ENCODE results near the gene ADPRHL1. TPM values are rescaled to one million over a fixed set of nuclear protein-coding genes. Genes with fewer than 3 reads are reported as not detected.
"Not testable (repeated sequence)": the region's sequence is repeated elsewhere in the genome, so short reads cannot be mapped to it uniquely, and the experiment has no call there.

The ADPRHL1 gene
- polyA plus RNA-seq, 3 donors = 0.15 to 0.52 (median 0.27) TPM

GRCh38 chr13:113373811-113374485 lies 79.3 kb downstream of the ADPRHL1 start:
- no peaks in the 10 kb centered on the region for H3K9me3 ChIP-seq (replicated peaks in 1 of 2; ENCODE audit: control insufficient read depth in 1 of 2, insufficient read depth in 1 of 2, low read length in 2 of 2)
- no peaks in the 10 kb centered on the region for H3K27me3 ChIP-seq (ENCODE audit: control insufficient read depth in 2 of 2, insufficient read depth in 2 of 2, low read length in 2 of 2)
- no peak overlapping the region for H3K4me2 ChIP-seq (replicated peaks; ENCODE audit: extremely low read depth, low read length, poor library complexity, severe bottlenecking)
- TF ChIP-seq CTCF (IDR thresholded peaks at IDR 0.05) = no peak
- no peaks in the 10 kb centered on the region for H3K79me2 ChIP-seq (ENCODE audit: insufficient read depth, low read length)
- 92% methylated on average over 20 of the region's 20 CpGs for WGBS (ENCODE audit: insufficient coverage)
- H3K4me3 ChIP-seq (replicated peaks in 1 of 3; ENCODE audit: low read depth in 2 of 3, low read length in 3 of 3) = no peak overlapping the region
- intact Hi-C loops (cut with micrococcal nuclease) = no loop called here
- H3K36me3 Mint-ChIP-seq = no peaks in the 10 kb centered on the region
- no peak overlapping the region for H3K27ac Mint-ChIP-seq
- no peak overlapping the region for H3K27ac ChIP-seq (ENCODE audit: low read depth in 1 of 2, low read length in 2 of 2)
- no peaks in the 10 kb centered on the region for H3K4me1 Mint-ChIP-seq
- peaks cover 8 to 15% (median 10%) of the 10 kb centered on the region in 3 donors for H3K27me3 Mint-ChIP-seq (ENCODE audit: low read depth in 3 of 3)
- H3K4me3 Mint-ChIP-seq = peak overlapping the region in 1 of 2 donors; percentile 25
- H2AFZ ChIP-seq (ENCODE audit: insufficient read depth, low read depth, low read length, poor library complexity, severe bottlenecking) = no peak overlapping the region
- no peak for DNase-seq
- H3K9me3 Mint-ChIP-seq = peaks cover 0 to 6% (median 0%) of the 10 kb centered on the region in 7 donors
- no peaks in the 10 kb centered on the region for H4K20me1 ChIP-seq (ENCODE audit: insufficient read depth, low read length)
- no peak overlapping the region for H3K9ac ChIP-seq (ENCODE audit: insufficient read depth, low read length, poor library complexity, severe bottlenecking)
- no peaks in the 10 kb centered on the region for H3K36me3 ChIP-seq (replicated peaks in 1 of 2; ENCODE audit: control insufficient read depth in 1 of 2, insufficient read depth in 2 of 2, low read length in 2 of 2)
- H3K4me1 ChIP-seq (ENCODE audit: control insufficient read depth in 1 of 2, insufficient read depth in 2 of 2, low read length in 2 of 2) = no peaks in the 10 kb centered on the region

GRCh38 chr13:113371701-113372100 lies 81.6 kb downstream of the ADPRHL1 start:
- peaks cover 6 to 10% (median 6%) of the 10 kb centered on the region in 3 donors for H3K27me3 Mint-ChIP-seq (ENCODE audit: low read depth in 3 of 3)
- H2AFZ ChIP-seq (ENCODE audit: insufficient read depth, low read depth, low read length, poor library complexity, severe bottlenecking); DNase-seq; H3K9me3 Mint-ChIP-seq; H3K27me3 ChIP-seq (ENCODE audit: control insufficient read depth in 2 of 2, insufficient read depth in 2 of 2, low read length in 2 of 2); H3K27ac Mint-ChIP-seq; H3K4me2 ChIP-seq (replicated peaks; ENCODE audit: extremely low read depth, low read length, poor library complexity, severe bottlenecking); H3K4me1 Mint-ChIP-seq; H3K27ac ChIP-seq (ENCODE audit: low read depth in 1 of 2, low read length in 2 of 2); H3K9ac ChIP-seq (ENCODE audit: insufficient read depth, low read length, poor library complexity, severe bottlenecking); H3K4me1 ChIP-seq (ENCODE audit: control insufficient read depth in 1 of 2, insufficient read depth in 2 of 2, low read length in 2 of 2); H3K9me3 ChIP-seq (replicated peaks in 1 of 2; ENCODE audit: control insufficient read depth in 1 of 2, insufficient read depth in 1 of 2, low read length in 2 of 2); H3K4me3 Mint-ChIP-seq; H3K79me2 ChIP-seq (ENCODE audit: insufficient read depth, low read length); H3K36me3 ChIP-seq (replicated peaks in 1 of 2; ENCODE audit: control insufficient read depth in 1 of 2, insufficient read depth in 2 of 2, low read length in 2 of 2); intact Hi-C loops (cut with micrococcal nuclease); H3K4me3 ChIP-seq (replicated peaks in 1 of 3; ENCODE audit: low read depth in 2 of 3, low read length in 3 of 3); H4K20me1 ChIP-seq (ENCODE audit: insufficient read depth, low read length); H3K36me3 Mint-ChIP-seq: not testable (repeated sequence)
- no CpG with 5 or more reads among the region's 3 CpGs for WGBS (ENCODE audit: insufficient coverage)

Measured in CD14-positive monocyte (primary cell).